ENCODE results near the gene OR5AU1. TPM values are rescaled to one million over a fixed set of nuclear protein-coding genes. Genes with fewer than 3 reads are reported as not detected.

OR5AU1 gene
- polyA plus RNA-seq, 1 donor (not counting 4 experiments of a cell fraction or from before 2014, with no cell fraction given), result not detected

- H3K36me3 ChIP-seq (ENCODE audit: control insufficient read depth in 2 of 2, extremely low read depth in 1 of 2, insufficient read depth in 2 of 2, low read length in 2 of 2), result no peaks in the 10 kb centered on the region
- dilution Hi-C loops (cut with MboI; ENCODE audit: extremely low pct_ligation_motif_present, low sequenced_read_pairs), result no loop called here
- no peaks in the 10 kb centered on the region for H3K27me3 ChIP-seq (ENCODE audit: control insufficient read depth, extremely low read depth, insufficient read depth, low read length)
These were observed 6.1 kb downstream of the OR5AU1 start for GRCh38 chr14:21149641-21150367.

GRCh38 chr14:21145437-21145836 is 10.4 kb downstream of the OR5AU1 start:
- Histone ChIP-seq H2AFZ (ENCODE audit: control insufficient read depth, low read length) (no peak overlapping the region), H3K4me1 (ENCODE audit: control insufficient read depth, extremely low read depth, insufficient read depth, low read length) (no peaks in the 10 kb centered on the region), H3K27me3 (ENCODE audit: control insufficient read depth, extremely low read depth, insufficient read depth, low read length) (no peaks in the 10 kb centered on the region), H3K27ac (ENCODE audit: control insufficient read depth, insufficient read depth, low read length) (no peak overlapping the region), H3K9ac (ENCODE audit: control insufficient read depth, extremely low read depth, insufficient read depth, low read length) (no peak overlapping the region), H3K4me3 (ENCODE audit: control insufficient read depth in 2 of 3, extremely low read depth in 1 of 3, insufficient read depth in 2 of 3, low read depth in 1 of 3, low read length in 3 of 3) (no peak overlapping the region), H3K4me2 (ENCODE audit: control insufficient read depth, extremely low read depth, insufficient read depth, low read depth, low read length) (no peak overlapping the region), H3K79me2 (ENCODE audit: control insufficient read depth, insufficient read depth, low read length) (no peaks in the 10 kb centered on the region), H3K9me3 (ENCODE audit: control insufficient read depth, low read depth, low read length) (no peaks in the 10 kb centered on the region), H4K20me1 (ENCODE audit: control insufficient read depth, extremely low read depth, insufficient read depth, low read length) (no peaks in the 10 kb centered on the region), H3K9me1 (ENCODE audit: control insufficient read depth, extremely low read depth, insufficient read depth, low read length) (no peaks in the 10 kb centered on the region), H3K36me3 (ENCODE audit: control insufficient read depth in 2 of 2, extremely low read depth in 1 of 2, insufficient read depth in 2 of 2, low read length in 2 of 2) (no peaks in the 10 kb centered on the region)
- TF ChIP-seq CTCF (optimal IDR thresholded peaks at IDR 0.05 in 1 of 3, IDR thresholded peaks at IDR 0.05 in 1 of 3, conservative IDR thresholded peaks at IDR 0.05 in 1 of 3; ENCODE audit: extremely low read depth in 1 of 3, insufficient read depth in 2 of 3, low read length in 3 of 3), result no peak
- TF ChIP-seq EZH2 (IDR thresholded peaks at IDR 0.05; ENCODE audit: low read length), result no peak
- dilution Hi-C loops (cut with MboI; ENCODE audit: extremely low pct_ligation_motif_present, low sequenced_read_pairs), result no loop called here
- FAIRE-seq (no peak), DNase-seq (ENCODE audit: low read depth, low spot score) (no peak)

More at GRCh38 chr14:21149641-21150367, 6.1 kb downstream of the OR5AU1 start:
- no peaks in the 10 kb centered on the region for H3K9me1 ChIP-seq (ENCODE audit: control insufficient read depth, extremely low read depth, insufficient read depth, low read length)
- no peaks in the 10 kb centered on the region for H4K20me1 ChIP-seq (ENCODE audit: control insufficient read depth, extremely low read depth, insufficient read depth, low read length)
- H3K9ac ChIP-seq (ENCODE audit: control insufficient read depth, extremely low read depth, insufficient read depth, low read length), result no peak overlapping the region
- TF ChIP-seq CTCF (optimal IDR thresholded peaks at IDR 0.05 in 1 of 3, IDR thresholded peaks at IDR 0.05 in 1 of 3, conservative IDR thresholded peaks at IDR 0.05 in 1 of 3; ENCODE audit: extremely low read depth in 1 of 3, insufficient read depth in 2 of 3, low read length in 3 of 3), result no peak
- TF ChIP-seq EZH2 (IDR thresholded peaks at IDR 0.05; ENCODE audit: low read length), result no peak
- H2AFZ ChIP-seq (ENCODE audit: control insufficient read depth, low read length), result no peak overlapping the region
- no peak overlapping the region for H3K27ac ChIP-seq (ENCODE audit: control insufficient read depth, insufficient read depth, low read length)
- no peak overlapping the region for H3K4me2 ChIP-seq (ENCODE audit: control insufficient read depth, extremely low read depth, insufficient read depth, low read depth, low read length)
- FAIRE-seq (no peak), DNase-seq (ENCODE audit: low read depth, low spot score) (no peak)
- H3K9me3 ChIP-seq (ENCODE audit: control insufficient read depth, low read depth, low read length), result no peaks in the 10 kb centered on the region
- no peaks in the 10 kb centered on the region for H3K4me1 ChIP-seq (ENCODE audit: control insufficient read depth, extremely low read depth, insufficient read depth, low read length)
- no peak overlapping the region for H3K4me3 ChIP-seq (ENCODE audit: control insufficient read depth in 2 of 3, extremely low read depth in 1 of 3, insufficient read depth in 2 of 3, low read depth in 1 of 3, low read length in 3 of 3)
- H3K79me2 ChIP-seq (ENCODE audit: control insufficient read depth, insufficient read depth, low read length), result no peaks in the 10 kb centered on the region

Data from keratinocyte (primary cell).